ENCODE results near the gene BNC2. TPM values are rescaled to one million over a fixed set of nuclear protein-coding genes. Genes with fewer than 3 reads are reported as not detected.

Gene BNC2
- total and polyA plus RNA-seq, 2 of the 4 experiments (the other 2 are of a cell fraction): 15.5 to 45.2 TPM

- dilution Hi-C loops (cut with HindIII; ENCODE audit: low sequenced_read_pairs, unreplicated experiment): no loop called here
Observed at GRCh38 chr9:16427873-16428427, 442.5 kb downstream of the BNC2 start.

More at GRCh38 chr9:16427873-16428427, 442.5 kb downstream of the BNC2 start:
- Histone ChIP-seq H4K5ac (ENCODE audit: low read depth, low read length) (no peak overlapping the region), H3K9ac (ENCODE audit: low read depth, low read length) (no peak overlapping the region), H3K4me2 (ENCODE audit: low read depth, low read length) (no peak overlapping the region), H2BK20ac (ENCODE audit: low read depth, low read length) (no peak overlapping the region), H3K9me1 (ENCODE audit: insufficient read depth, low read length) (peaks cover 5% of the 10 kb centered on the region), H3K27me3 (ENCODE audit: control insufficient read depth, insufficient read depth, low read length) (no peaks in the 10 kb centered on the region), H2BK120ac (ENCODE audit: low read depth, low read length) (no peak overlapping the region), H3K27ac (ENCODE audit: insufficient read depth, low read length) (no peak overlapping the region), H3K4ac (ENCODE audit: low read depth, low read length) (no peak overlapping the region), H4K20me1 (ENCODE audit: insufficient read depth, low read length) (no peaks in the 10 kb centered on the region), H3K4me3 (ENCODE audit: insufficient read depth, low read depth, low read length) (no peak overlapping the region), H3K79me1 (ENCODE audit: low read depth in 1 of 2, low read length in 2 of 2) (peaks cover 0 to 25% of the 10 kb centered on the region in 2 experiments; a peak in 3 of 4 replicates), H2BK5ac (ENCODE audit: low read depth, low read length, poor library complexity, severe bottlenecking) (no peak overlapping the region), H3K4me1 (ENCODE audit: control insufficient read depth, insufficient read depth, low read length) (peaks cover 11% of the 10 kb centered on the region), H2AK9ac (replicated peaks; ENCODE audit: low read depth, low read length, poor library complexity) (no peak overlapping the region), H3K14ac (replicated peaks; ENCODE audit: low read depth, low read length) (no peak overlapping the region), H3K9me3 (ENCODE audit: control insufficient read depth, insufficient read depth, low read length) (no peaks in the 10 kb centered on the region), H3K18ac (ENCODE audit: low read depth, low read length) (no peak overlapping the region), H3K36me3 (ENCODE audit: control insufficient read depth, insufficient read depth, low read length) (peaks cover 2% of the 10 kb centered on the region), H3K56ac (ENCODE audit: extremely low read depth, insufficient read depth, low read length) (no peak overlapping the region), H2BK15ac (ENCODE audit: low read depth, low read length) (peak overlapping the region; percentile 62; the same call in 1 of the 3 replicates), H4K8ac (ENCODE audit: low read depth in 2 of 2, low read length in 2 of 2) (no peak overlapping the region), H4K91ac (ENCODE audit: insufficient read depth, low read depth, low read length) (no peak overlapping the region), H3K23ac (ENCODE audit: low read depth, low read length) (no peak overlapping the region), H2AFZ (replicated peaks; ENCODE audit: low read length, poor library complexity) (no peak overlapping the region), H2AK5ac (ENCODE audit: low read depth, low read length) (no peak overlapping the region)
- CTCF ChIA-PET: no interaction called here
- intact Hi-C loops (cut with micrococcal nuclease): no loop called here
- BruUV-seq (replicated peaks): no TSS peak
- POLR2A ChIA-PET (ENCODE audit: unreplicated experiment): no interaction called here
- TF ChIP-seq RAD21 (IDR thresholded peaks at IDR 0.05; ENCODE audit: low read length) (no peak), BHLHE40 (IDR thresholded peaks at IDR 0.05; ENCODE audit: low read depth, low read length) (no peak)
- DNase-seq: no peak
- WGBS, 2 experiments (ENCODE audit: extremely low coverage in 2 of 2, insufficient read length in 1 of 2): 100% methylated on average over 1 of the region's 6 CpGs; no CpG with 5 or more reads in 1 of the 2 experiments
- ATAC-seq (ENCODE audit: low read depth): no peak
- in situ Hi-C loops (cut with MboI; ENCODE audit: low sequenced_read_pairs): no loop called here
